GM19099 (cell line): ENCODE data around the gene ATP11A.

Experiments
- POLR2A ChIP-seq: IDR thresholded peaks from 3 replicates; pipeline ENCODE4 v1.6.1; 2011; ENCODE audit warnings: low read depth; ENCODE audit not compliant: insufficient read length; ENCODE audit errors: extremely low read depth

The ATP11A gene

DNA sequence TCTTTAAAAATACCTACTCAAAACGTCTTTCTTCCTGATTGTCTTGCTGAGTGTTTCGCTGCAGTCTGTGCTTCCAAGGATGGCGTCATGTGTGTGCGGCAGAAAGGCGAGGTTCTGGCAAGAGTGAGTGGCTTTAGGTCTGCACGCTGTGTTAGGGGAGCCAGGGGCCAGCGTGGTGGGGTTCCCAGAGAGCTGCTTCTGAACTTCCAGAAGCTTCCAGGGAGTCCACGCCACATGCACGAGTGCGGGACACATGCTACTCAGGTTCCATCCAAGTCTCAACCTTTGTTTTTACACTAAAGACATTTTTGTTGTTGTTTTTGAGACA, 67.9 kb downstream of the ATP11A start:
- TF ChIP-seq POLR2A, result no peak

DNA sequence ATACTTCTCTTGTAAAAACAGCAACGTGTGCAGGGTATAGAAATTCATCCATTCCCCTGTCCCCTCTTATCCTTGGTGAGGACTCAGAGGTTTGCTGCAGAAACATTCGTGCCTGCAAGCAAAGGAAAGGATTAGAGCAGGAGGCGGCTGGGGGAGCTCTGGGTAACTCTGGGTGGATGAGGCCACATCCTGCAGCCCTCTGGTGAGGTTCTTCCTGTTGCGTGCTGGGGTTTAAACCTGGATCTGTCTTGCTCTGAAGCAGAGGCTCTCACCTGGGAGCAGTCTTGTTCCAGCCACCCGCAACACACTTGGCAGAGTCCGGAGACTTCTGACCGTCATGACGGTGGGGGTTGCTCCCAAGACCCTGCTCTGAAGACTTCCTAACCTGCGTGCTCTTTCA, 69.2 kb downstream of the ATP11A start:
- TF ChIP-seq POLR2A, result no peak

DNA sequence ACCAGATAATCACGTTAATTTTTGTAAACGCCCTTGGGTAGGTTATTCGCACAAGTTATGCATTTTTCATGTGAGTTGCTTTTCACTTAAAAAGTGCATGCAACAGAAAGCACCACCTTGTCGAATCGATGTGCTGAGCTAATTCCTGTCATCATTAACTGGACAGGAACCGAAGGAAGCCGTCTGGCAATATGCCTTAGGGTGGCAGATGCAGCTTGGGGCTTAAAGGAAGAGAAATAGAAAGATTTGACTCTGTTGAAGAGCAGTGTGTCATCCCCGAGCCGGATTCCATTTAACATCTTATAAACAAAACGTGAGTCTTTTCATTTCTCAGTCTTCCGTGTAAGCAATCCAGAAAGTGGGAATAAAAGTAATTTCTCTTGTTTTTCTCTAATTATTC, 70.0 kb downstream of the ATP11A start:
- TF ChIP-seq POLR2A, result no peak

DNA sequence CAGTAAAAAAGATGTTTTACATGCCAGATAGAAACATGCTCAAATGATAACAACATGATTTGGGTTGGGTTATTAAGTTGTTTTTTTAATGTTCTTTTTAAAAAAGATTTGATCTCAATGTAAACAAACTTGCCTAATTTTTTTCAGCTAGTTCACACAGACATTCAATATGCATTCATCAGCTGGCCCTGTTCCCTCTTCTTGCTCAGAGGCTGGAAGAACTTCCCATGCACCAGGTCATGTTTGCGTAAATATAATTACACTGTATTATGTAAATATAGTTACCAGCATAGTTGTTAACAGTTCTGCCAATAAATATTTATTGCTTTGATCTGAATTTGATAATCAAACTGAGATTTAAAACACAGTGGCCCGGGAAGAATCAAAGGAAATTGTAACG, 70.6 kb downstream of the ATP11A start:
- TF ChIP-seq POLR2A, result no peak

DNA sequence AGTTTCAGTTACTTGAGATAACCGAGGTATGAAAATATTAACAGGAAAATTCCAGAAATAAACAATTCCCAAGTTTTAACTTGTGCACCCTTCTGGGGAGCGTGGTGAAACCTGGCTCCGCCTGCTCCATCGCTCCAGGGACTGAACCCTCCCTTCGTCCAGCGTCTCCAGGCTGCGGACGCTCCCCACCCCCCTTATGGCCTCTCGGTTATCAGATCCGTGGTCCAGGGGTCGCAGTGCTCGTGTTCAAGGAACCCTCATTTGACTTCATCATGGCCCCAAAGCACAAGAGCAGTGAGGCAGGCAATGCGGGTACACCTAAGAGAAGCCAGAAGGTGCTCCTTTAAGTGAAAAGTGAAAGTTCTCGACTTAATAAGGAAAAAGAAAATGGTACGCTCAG, 71.1 kb downstream of the ATP11A start:
- no peak for TF ChIP-seq POLR2A

DNA sequence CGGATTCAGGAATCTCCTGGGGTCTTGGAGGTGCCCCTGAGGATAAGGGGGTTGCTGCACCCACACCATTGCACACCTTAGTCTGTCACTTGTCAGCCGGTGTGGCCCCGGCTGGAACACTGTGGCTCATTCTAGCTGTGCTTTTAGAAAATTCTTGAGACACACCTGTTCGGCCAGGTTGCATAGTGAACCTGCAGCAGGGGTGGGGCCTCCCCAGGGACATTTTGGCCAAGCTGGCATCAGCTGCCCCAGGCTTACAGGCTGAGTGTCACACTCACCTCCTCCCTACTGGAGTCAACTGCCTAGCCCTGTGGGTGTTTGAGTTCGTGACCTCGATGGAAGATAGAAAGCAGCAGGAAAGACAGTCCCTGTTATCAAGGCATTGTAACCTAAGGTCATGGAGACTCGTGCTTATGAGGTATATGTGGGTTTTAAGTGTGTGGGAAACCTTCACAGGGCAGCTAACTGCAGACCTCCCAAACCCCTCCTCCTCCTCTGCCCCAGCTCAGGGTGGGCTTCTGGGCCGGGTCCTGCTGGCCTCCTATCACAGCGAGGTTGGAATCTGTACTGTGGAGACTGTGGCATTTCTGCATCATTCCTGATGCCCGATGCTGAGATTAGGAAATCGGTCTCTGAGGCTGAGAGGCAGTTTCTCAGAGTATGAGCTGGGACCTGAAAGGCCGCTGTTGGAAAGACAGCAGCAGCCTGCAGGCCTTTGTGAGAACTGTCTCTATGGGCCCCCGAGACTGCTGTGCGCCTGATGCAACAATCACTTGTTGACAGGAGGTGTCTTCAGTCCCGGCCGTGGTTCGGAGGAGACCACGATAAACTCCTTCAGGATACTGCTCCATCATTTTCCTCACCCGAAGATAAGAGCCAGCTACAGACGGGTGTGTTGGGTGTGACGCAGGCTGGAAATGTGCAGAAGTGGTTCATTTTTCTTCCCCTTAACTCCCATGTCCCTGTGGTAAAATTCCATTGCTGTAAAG, 72.2 kb downstream of the ATP11A start:
- TF ChIP-seq POLR2A, result no peak

DNA sequence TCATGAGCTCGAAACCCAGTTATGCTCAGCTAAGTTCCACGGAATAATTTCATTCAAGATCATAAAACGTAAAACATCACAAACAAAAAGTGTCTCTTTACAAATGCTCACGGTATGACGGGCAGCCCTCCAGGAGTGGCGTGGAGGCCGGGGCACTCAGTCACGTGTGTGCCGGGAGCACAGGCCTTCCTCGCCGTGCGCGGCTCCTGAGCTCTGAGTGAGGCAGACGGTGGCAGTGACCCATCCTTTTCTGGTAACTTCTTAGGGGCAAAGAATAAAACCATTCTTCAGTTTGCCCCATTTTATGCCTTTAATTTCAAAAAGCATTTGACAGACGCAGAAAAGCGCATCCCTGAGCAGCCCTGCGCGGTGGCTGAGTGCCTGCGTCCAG, 72.8 kb downstream of the ATP11A start:
- TF ChIP-seq POLR2A, result no peak

DNA sequence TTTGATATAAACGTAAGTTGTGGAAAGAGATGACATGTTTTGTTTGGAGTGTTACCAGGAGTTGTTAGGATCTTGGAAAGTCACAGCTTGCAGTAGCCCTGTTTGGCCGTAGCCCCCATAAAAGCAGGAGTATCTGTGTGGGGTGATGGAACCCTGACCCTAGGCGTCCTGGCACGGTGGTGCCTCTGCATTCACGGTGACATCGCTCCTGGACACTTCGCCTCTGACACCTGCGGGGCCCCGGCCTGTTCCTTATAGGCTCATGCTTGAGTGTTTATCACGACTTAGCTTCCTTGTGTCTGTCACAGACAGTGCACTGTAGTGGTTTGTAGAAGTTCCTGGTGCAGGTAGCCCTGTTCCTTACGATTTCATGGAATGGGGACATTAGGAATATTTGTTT, 74.2 kb downstream of the ATP11A start:
- TF ChIP-seq POLR2A, result no peak

DNA sequence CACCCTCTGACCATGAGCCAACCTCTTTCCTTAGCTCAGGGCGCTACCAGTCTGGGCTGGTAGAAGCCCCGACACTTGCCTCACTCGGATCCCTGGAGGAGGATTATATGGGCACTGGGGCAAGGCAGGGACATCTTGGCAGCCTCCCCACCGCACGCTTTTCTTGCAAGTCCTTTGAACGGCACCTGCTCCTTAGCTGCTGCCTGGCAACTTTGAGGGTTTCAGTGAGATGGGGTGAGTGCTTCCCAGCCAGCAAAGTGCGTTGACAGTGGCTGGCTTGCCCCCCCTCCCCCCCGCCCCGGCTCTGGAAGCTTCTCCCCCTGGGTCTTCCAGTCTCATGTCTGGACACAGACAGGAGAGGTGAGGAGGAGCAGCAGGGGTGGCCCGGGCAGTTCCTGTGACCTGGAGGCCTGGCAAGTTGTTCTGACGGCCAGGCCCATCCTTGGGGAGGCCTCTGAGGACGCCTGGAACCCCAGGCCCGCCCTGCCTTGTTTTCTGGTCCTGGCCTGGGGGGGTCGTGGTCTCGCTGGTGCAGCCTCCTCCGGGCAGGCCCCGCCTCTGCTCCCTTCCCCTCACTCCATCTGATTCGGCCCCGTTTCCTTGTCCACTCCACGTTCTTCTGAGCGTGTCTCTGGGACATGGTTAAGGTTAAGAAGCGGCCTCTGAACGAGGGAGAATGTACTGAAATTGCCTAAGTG, 75.2 kb downstream of the ATP11A start:
- TF ChIP-seq POLR2A, result no peak

DNA sequence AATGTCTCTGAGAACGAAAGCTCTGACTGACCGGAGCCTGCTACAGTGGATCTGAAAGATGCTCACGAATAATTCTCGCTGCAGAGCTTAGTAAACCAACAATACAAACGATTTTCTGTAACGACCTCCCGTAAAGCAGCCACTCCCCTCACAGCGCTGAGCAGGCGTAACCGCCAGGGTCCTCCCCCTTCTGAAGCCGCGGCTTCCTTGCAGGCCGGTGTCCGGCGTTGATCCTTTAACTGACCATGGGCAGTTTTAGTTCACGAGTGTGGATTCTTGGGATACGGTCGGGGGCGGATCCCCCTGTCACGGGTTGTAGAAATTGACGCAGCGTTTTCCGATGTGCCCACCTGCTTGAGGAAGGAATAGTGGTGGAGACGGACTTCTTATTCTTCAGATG, 75.9 kb downstream of the ATP11A start:
- TF ChIP-seq POLR2A, result no peak

DNA sequence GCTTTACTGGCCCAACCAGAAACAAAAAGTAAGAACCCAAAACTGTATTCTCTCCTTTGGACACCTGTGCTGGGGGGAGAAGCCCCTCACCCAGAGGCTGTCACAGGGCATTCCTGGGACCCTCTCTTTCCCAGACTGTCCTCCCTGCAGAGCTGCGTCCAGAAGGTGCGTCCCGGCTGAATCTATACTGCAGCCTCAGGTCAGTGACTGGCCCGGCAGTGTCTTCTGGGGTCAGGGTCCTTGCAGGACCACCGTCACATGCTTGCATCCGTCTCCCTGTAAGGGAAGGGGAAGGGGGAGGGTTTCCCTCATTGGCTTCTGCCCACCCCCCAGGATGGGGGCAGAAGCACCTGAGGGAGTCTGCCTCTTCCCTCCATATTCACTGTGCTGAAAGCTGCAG, 76.5 kb downstream of the ATP11A start:
- no peak for TF ChIP-seq POLR2A

DNA sequence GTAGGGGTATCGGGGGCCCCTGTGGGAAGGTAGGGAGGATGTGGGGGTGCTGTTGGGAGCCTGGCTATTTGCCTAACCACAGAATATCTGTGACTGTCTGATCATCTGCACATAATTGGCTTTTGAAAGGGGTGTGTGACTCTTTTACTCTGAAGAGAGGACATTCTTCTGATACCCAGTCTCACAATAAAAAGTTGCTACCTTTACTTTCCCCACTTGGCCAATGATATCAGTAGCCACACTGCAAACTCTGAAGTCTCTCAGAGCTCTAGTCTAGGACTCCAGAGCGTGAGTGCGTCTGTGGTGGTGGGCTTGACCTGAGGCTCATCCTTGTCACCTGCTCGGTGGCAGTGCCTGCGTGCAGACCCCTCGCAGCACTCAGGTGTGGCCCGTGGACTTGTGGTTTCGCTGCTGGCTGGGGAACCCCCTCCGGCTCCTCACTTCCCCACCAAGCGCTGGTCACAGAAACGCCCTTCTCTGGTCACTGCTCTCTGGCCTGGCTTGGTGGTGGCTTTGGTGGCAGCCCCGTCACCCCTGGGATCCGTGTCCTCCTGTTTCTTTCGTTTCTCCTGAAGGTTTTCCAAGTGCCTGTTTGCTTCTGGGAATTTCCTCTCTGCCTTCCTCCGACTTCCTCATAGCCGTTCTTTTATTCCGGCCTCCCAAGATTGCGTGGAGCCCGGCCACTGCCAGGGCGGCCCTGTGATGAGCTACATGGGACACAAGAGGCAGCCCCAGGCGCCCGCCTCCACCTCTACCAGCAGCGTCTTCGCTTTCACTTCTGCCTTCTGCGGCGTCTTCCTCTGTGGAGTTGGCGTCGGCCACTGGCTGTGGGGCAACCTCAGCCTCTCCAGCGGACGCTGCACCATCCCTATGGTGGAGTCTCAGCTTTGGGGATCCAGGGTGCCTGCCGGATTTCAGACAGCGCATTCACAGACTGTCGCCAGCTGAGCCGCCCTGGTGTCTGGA, 78.0 kb downstream of the ATP11A start:
- TF ChIP-seq POLR2A, result no peak

DNA sequence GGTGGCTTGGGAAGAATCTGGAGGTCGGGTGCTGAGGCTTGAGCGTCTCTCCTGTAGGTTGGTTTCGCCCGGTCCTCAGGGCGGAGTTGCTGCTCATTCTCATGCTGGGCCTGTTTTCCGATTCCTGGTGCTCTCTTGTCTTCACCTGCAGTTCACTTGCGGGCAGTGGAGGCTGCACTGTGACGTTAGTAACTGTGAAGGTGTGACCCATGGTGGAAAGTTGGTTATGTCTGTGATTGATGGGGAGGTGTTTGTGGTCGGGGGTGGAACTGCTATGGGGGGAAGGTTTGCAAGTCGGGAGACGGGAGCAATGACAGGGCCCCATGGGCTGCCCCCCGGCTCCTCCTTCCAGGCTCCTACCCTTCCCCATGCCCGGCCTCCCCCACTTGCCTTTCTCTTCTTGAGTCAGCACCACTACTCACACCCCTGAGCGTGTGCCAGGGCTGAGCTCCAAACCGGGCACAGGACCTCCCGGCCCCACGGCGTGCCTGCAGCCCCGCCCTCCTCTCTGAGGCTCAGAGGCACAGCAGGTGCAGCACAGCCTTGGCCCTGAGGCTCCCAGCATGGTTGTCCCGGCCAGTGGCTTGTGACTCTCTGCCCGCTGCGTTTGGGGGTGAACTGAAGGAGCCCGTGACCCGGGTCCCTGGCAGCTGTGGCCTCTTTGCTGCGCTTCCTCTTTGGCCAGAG, 79.1 kb downstream of the ATP11A start:
- TF ChIP-seq POLR2A, result no peak

DNA sequence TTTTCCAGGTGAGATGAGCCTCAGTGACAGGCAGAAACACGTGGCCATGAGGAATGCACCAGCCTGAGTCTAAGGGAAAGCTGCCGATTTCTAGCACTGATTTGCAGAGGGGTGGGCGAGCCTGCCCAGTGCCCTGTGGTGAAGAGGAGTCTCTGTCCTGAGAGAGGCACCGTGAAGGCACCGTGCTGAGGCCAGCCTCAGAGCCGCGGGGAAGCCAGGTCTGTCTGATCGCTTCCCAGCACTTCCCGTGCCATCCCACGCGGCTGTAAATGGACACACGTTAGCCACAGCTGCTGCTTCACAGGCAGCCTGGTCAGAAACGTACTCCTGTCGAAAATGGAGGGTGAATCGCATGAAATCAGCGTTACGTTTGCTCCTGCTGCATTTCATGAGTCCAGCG, 79.8 kb downstream of the ATP11A start:
- no peak for TF ChIP-seq POLR2A
